OCI-LY3 (cell line): ENCODE measurements around the gene HHATL.

ENCODE experiments used
- EZH2phosphoT487 ChIP-seq: fragments of 200-600 bp; shearing (Covaris generic); IDR thresholded peaks from 2 replicates; pipeline ENCODE4 v1.6.1; 2018; ENCODE audit warnings: antibody characterized with exemption, mixed run types, low read depth
- TF ChIP-seq, protein P1 (sequence below): fragments of 200-600, 300-600 bp; sonication (generic); IDR thresholded peaks from 2 replicates; pipeline ENCODE4 v1.5.1; 2014; ENCODE audit warnings: antibody characterized with exemption, low read length, low read depth

GRCh38 chr3:42685363-42685881, 17.2 kb downstream of the HHATL start, which contains the start of gene KLHL40:
- TF ChIP-seq, protein P1, sequence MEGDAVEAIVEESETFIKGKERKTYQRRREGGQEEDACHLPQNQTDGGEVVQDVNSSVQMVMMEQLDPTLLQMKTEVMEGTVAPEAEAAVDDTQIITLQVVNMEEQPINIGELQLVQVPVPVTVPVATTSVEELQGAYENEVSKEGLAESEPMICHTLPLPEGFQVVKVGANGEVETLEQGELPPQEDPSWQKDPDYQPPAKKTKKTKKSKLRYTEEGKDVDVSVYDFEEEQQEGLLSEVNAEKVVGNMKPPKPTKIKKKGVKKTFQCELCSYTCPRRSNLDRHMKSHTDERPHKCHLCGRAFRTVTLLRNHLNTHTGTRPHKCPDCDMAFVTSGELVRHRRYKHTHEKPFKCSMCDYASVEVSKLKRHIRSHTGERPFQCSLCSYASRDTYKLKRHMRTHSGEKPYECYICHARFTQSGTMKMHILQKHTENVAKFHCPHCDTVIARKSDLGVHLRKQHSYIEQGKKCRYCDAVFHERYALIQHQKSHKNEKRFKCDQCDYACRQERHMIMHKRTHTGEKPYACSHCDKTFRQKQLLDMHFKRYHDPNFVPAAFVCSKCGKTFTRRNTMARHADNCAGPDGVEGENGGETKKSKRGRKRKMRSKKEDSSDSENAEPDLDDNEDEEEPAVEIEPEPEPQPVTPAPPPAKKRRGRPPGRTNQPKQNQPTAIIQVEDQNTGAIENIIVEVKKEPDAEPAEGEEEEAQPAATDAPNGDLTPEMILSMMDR, result no peak
- no peak for TF ChIP-seq EZH2phosphoT487
